ENCODE data around the gene SETBP1.

DNA sequence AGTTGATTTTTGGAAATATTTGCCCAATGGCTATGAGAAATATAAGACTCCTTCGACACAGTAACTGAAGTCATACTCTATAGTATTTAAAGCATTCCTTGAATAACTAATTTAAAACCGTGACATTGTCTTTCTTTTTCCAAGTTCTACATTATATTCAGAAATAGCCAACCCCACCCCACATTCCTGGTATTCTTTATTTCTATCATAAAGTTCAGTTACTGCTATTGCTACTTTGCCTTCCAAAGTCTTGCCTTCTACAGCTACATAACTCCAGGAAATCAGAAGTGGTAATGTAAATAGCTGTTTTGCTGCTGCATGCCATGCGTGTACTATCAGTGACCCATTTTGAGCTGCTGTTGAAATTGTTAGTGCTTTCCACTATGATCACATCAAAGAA, 45.1 kb upstream of the SETBP1 start:
- TF ChIP-seq, protein P1, sequence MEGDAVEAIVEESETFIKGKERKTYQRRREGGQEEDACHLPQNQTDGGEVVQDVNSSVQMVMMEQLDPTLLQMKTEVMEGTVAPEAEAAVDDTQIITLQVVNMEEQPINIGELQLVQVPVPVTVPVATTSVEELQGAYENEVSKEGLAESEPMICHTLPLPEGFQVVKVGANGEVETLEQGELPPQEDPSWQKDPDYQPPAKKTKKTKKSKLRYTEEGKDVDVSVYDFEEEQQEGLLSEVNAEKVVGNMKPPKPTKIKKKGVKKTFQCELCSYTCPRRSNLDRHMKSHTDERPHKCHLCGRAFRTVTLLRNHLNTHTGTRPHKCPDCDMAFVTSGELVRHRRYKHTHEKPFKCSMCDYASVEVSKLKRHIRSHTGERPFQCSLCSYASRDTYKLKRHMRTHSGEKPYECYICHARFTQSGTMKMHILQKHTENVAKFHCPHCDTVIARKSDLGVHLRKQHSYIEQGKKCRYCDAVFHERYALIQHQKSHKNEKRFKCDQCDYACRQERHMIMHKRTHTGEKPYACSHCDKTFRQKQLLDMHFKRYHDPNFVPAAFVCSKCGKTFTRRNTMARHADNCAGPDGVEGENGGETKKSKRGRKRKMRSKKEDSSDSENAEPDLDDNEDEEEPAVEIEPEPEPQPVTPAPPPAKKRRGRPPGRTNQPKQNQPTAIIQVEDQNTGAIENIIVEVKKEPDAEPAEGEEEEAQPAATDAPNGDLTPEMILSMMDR (IDR thresholded peaks at IDR 0.05) = no peak
- TF ChIP-seq POLR2A (IDR thresholded peaks at IDR 0.05) = no peak

Measured in lower leg skin (tissue), 3 donors.